Caco-2 (cell line): Measurements from ENCODE around the gene RPL28. TPM values are rescaled to one million over a fixed set of nuclear protein-coding genes. Genes with fewer than 3 reads are reported as not detected.

Experiments
- BruUV-seq: library from RNA; stranded (reverse); fragments of 400-500 nt; replicated peaks from 2 replicates; lab custom pipeline; 2021; lab: Mats Ljungman, UMichigan
- CTCF ChIA-PET: fragments of 300-600 bp; sonication (Branson Sonifier 250); formaldehyde crosslinking; loops from one replicate; lab custom pipeline; 2022; ENCODE audit warnings: antibody characterized with exemption; lab: Charles Lee
- POLR2A ChIA-PET: fragments of 300-600 bp; sonication (Branson Sonifier 250); formaldehyde crosslinking; loops from one replicate; lab custom pipeline; 2022; ENCODE audit warnings: antibody characterized with exemption; lab: Charles Lee
- DNase-seq, 2 experiments: peaks; one replicate each; pipeline versions ENCODE4 v3.0.0 to v3.0.0-alpha.2; 2020 to 2022
- H3K27me3 ChIP-seq: replicated peaks from 2 replicates; pipeline ENCODE4 v1.6.0; 2011; ENCODE audit warnings: low read length; ENCODE audit not compliant: control insufficient read depth, insufficient read depth
- H3K36me3 ChIP-seq: 2 replicates; pipeline ENCODE4 v1.5.1; 2011; ENCODE audit warnings: low read length; ENCODE audit not compliant: control insufficient read depth, insufficient read depth
- H3K4me1 ChIP-seq: fragments of 250-450 bp; sonication (Bioruptor Pico); 2 replicates; pipeline ENCODE4 v1.5.1; 2020; ENCODE audit warnings: mild to moderate bottlenecking
- H3K4me3 ChIP-seq: 2 replicates; pipeline ENCODE4 v1.5.1; 2011; ENCODE audit warnings: low read depth, mild to moderate bottlenecking, control low read depth, low read length
- H3K9me3 ChIP-seq: fragments of 250-450 bp; sonication (Bioruptor Pico); 2 replicates; pipeline ENCODE4 v1.5.1; 2020; ENCODE audit warnings: mild to moderate bottlenecking, moderate library complexity
- H3K27ac Mint-ChIP-seq: one replicate; pipeline ENCODE4 v1.8.0; 2022; ENCODE audit warnings: mixed read lengths; ENCODE audit not compliant: unreplicated experiment
- H3K27me3 Mint-ChIP-seq: one replicate; pipeline ENCODE4 v1.8.0; 2022; ENCODE audit warnings: mixed read lengths; ENCODE audit not compliant: insufficient read depth, unreplicated experiment
- H3K36me3 Mint-ChIP-seq: one replicate; pipeline ENCODE4 v1.8.0; 2022; ENCODE audit warnings: mild to moderate bottlenecking, mixed read lengths; ENCODE audit not compliant: insufficient read depth, unreplicated experiment
- H3K4me1 Mint-ChIP-seq: one replicate; pipeline ENCODE4 v1.8.0; 2022; ENCODE audit warnings: low read depth, mixed read lengths; ENCODE audit not compliant: unreplicated experiment
- H3K4me3 Mint-ChIP-seq: one replicate; pipeline ENCODE4 v1.8.0; 2022; ENCODE audit warnings: mild to moderate bottlenecking, moderate library complexity, mixed read lengths; ENCODE audit not compliant: unreplicated experiment
- H3K9me3 Mint-ChIP-seq: one replicate; pipeline ENCODE4 v1.8.0; 2022; ENCODE audit warnings: mixed read lengths; ENCODE audit not compliant: unreplicated experiment
- intact Hi-C: fragments of 100-400 bp; cut with micrococcal nuclease; formaldehyde crosslinking; loops from one replicate; pipeline ENCODE4 v1.10.0; 2022; ENCODE audit not compliant: unreplicated experiment
- total RNA-seq: library from RNA; stranded (reverse); gene quantifications from 2 replicates; pipeline ENCODE4 v1.2.3, GENCODE V29; 2022
- TF ChIP-seq, protein P1 (sequence below), 2 experiments: fragments of 200-600 bp in 1 of 2; IDR thresholded peaks; 1 replicate in 1 of 2; 2 replicates in 1 of 2; pipeline versions ENCODE4 v1.5.1 to v1.8.0; 2011 to 2022; ENCODE audit warnings: antibody characterized with exemption in 1 of 2, control low read depth in 1 of 2, inconsistent platforms in 1 of 2, low read depth in 1 of 2, low read length in 1 of 2, mild to moderate bottlenecking in 1 of 2, moderate library complexity in 1 of 2; ENCODE audit not compliant: insufficient read depth in 1 of 2, severe bottlenecking in 1 of 2, unreplicated experiment in 1 of 2

Gene RPL28
- total RNA-seq, 1 experiment from 2014 or later, result 2,048 TPM

GRCh38 chr19:55370305-55370988 lies 15.3 kb upstream of the RPL28 start, which contains the start of gene IL11:
IL11 (minus strand) TSS chr19:55370463; CDS start chr19:55370310, 153 bp downstream.
- DNase-seq, result no peak
- Mint-ChIP-seq H3K27ac (peak within 1 kb of the TSS; percentile 36), H3K36me3 (peaks cover 29% of the 10 kb centered on the region), H3K4me3 (peak within 1 kb of the TSS; percentile 91), H3K27me3 (peaks cover 7% of the 10 kb centered on the region), H3K9me3 (no peaks in the 10 kb centered on the region), H3K4me1 (peaks cover 28% of the 10 kb centered on the region)
- intact Hi-C loops, result no loop called here
- H3K4me3 ChIP-seq, result peak within 1 kb of the TSS; percentile 57
- no peaks in the 10 kb centered on the region; the same call in none of the 2 replicates for H3K27me3 ChIP-seq
- TF ChIP-seq, protein P1, sequence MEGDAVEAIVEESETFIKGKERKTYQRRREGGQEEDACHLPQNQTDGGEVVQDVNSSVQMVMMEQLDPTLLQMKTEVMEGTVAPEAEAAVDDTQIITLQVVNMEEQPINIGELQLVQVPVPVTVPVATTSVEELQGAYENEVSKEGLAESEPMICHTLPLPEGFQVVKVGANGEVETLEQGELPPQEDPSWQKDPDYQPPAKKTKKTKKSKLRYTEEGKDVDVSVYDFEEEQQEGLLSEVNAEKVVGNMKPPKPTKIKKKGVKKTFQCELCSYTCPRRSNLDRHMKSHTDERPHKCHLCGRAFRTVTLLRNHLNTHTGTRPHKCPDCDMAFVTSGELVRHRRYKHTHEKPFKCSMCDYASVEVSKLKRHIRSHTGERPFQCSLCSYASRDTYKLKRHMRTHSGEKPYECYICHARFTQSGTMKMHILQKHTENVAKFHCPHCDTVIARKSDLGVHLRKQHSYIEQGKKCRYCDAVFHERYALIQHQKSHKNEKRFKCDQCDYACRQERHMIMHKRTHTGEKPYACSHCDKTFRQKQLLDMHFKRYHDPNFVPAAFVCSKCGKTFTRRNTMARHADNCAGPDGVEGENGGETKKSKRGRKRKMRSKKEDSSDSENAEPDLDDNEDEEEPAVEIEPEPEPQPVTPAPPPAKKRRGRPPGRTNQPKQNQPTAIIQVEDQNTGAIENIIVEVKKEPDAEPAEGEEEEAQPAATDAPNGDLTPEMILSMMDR (IDR thresholded peaks at IDR 0.05; ENCODE audit: insufficient read depth in 1 of 2, low read depth in 1 of 2, low read length in 1 of 2, severe bottlenecking in 1 of 2, unreplicated experiment in 1 of 2), result no peak
- BruUV-seq, result no TSS peak
- H3K36me3 ChIP-seq, result no peaks in the 10 kb centered on the region
- no peaks in the 10 kb centered on the region for H3K9me3 ChIP-seq
- CTCF ChIA-PET, result no interaction called here
- H3K4me1 ChIP-seq, result peaks cover 30% of the 10 kb centered on the region
- POLR2A ChIA-PET, result no interaction called here

- peaks cover 43% of the 10 kb centered on the region for H3K4me1 ChIP-seq
- Mint-ChIP-seq H3K36me3 (peaks cover 38% of the 10 kb centered on the region), H3K27me3 (peaks cover 7% of the 10 kb centered on the region), H3K27ac (peak overlapping the region; percentile 7), H3K4me3 (no peak overlapping the region), H3K9me3 (no peaks in the 10 kb centered on the region), H3K4me1 (peaks cover 35% of the 10 kb centered on the region)
- intact Hi-C loops, result no loop called here
- no peaks in the 10 kb centered on the region for H3K36me3 ChIP-seq
- TF ChIP-seq, protein P1 (IDR thresholded peaks at IDR 0.05; ENCODE audit: insufficient read depth in 1 of 2, low read depth in 1 of 2, low read length in 1 of 2, severe bottlenecking in 1 of 2, unreplicated experiment in 1 of 2), result no peak
- BruUV-seq, result no TSS peak
- no peaks in the 10 kb centered on the region; the same call in none of the 2 replicates for H3K27me3 ChIP-seq
- H3K4me3 ChIP-seq, result no peak overlapping the region
- CTCF ChIA-PET, result no interaction called here
- peak; percentile 34 to 62 for DNase-seq
- POLR2A ChIA-PET, result interaction anchor here (0.8 kb wide), 2 partner anchors 11 to 86 kb away, joined by 4 to 10 read pairs; partner anchors contain the start of gene TMEM238
- H3K9me3 ChIP-seq, result no peaks in the 10 kb centered on the region
Observed at GRCh38 chr19:55372316-55373081, 13.2 kb upstream of the RPL28 start.

DNA sequence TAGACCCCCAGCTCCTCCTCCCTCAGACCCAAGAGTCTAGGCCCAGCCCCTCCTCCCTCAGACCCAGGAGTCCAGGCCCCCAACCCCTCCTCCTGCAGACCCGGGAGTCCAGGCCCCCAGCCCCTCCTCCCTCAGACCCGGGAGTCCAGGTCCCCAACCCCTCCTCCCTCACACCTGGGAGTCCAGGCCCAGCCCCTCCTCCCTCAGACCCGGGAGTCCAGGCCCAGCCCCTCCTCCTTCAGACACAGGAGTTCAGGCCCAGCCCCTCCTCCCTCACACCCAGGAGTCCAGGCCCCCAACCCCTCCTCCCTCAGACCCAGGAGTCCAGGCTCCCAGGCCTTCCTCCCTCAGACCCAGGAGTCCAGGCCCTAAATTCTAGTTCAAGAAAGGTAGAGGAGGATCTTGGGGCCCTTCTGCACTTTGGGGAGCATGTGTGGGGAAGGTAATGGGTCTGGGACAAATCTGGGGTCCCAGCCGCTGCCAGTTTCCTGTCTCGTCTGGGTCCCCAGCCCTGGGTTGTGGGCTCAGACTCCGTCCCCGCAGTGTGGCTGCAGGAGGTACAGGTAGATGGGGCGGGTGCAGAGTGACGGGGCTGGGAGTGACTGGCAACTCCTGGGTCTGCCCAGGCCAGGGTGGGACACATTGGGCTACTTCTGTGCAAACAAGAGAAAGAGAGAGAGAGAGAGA lies 12.3 kb upstream of the RPL28 start:
- no TSS peak for BruUV-seq
- ChIA-PET CTCF (no interaction called here), POLR2A (interaction anchor here (0.5 to 1.2 kb wide), 5 partner anchors 10 to 103 kb away, joined by 3 to 10 read pairs (median 4); partner anchors contain the start of genes KMT5C, TMEM238 and ZNF628)
- Histone ChIP-seq H3K36me3 (no peaks in the 10 kb centered on the region), H3K4me3 (no peak overlapping the region), H3K4me1 (peaks cover 43% of the 10 kb centered on the region), H3K27me3 (no peaks in the 10 kb centered on the region; the same call in none of the 2 replicates), H3K9me3 (no peaks in the 10 kb centered on the region)
- H3K27ac Mint-ChIP-seq, result peak overlapping the region; percentile 56
- H3K4me3 Mint-ChIP-seq, result peak overlapping the region; percentile 66
- intact Hi-C loops, result no loop called here
- H3K9me3 Mint-ChIP-seq, result no peaks in the 10 kb centered on the region
- H3K36me3 Mint-ChIP-seq, result peaks cover 38% of the 10 kb centered on the region
- H3K4me1 Mint-ChIP-seq, result peaks cover 35% of the 10 kb centered on the region
- H3K27me3 Mint-ChIP-seq, result peaks cover 7% of the 10 kb centered on the region
- peak; percentile 37 to 67 for DNase-seq
- TF ChIP-seq, protein P1 (IDR thresholded peaks at IDR 0.05; ENCODE audit: insufficient read depth in 1 of 2, low read depth in 1 of 2, low read length in 1 of 2, severe bottlenecking in 1 of 2, unreplicated experiment in 1 of 2), result no peak
